Left lobe of liver (tissue), 2 donors: ENCODE results near the gene IGF1R. TPM values are rescaled to one million over a fixed set of nuclear protein-coding genes. Genes with fewer than 3 reads are reported as not detected.

ENCODE experiments used
- ATAC-seq: fragments of 200-7000 bp; cut with Tn5 transposase; one replicate; pipeline ENCODE4 v1.9.1; 2020; ENCODE audit warnings: mild to moderate bottlenecking, moderate library complexity
- DNase-seq: peaks from one replicate; pipeline ENCODE4 v3.0.0-alpha.2; 2020; ENCODE audit warnings: low spot score
- total RNA-seq: library from RNA; stranded (reverse); gene quantifications from one replicate; pipeline ENCODE4 v1.2.1, GENCODE V29; 2021
- donor health status: DM: no; HTN: no; CAD: no; lungs with moderate emphysema.
- donor health status: DM: no; HTN: yes; CAD: no.

The IGF1R gene
- total RNA-seq, 1 donor from 2014 or later = 3.3 TPM

- DNase-seq (no peak), ATAC-seq (no peak)
Measured at GRCh38 chr15:98898122-98898521, 249.8 kb downstream of the IGF1R start.

GRCh38 chr15:98899272-98900021, 251.1 kb downstream of the IGF1R start:
- no peak for ATAC-seq
- DNase-seq = no peak

- ATAC-seq (no peak), DNase-seq (no peak)
Measured at GRCh38 chr15:98900356-98900755, 252.0 kb downstream of the IGF1R start.

- DNase-seq (no peak), ATAC-seq (no peak)
Measured at GRCh38 chr15:98901434-98902072, 253.2 kb downstream of the IGF1R start.

GRCh38 chr15:98902931-98903330, 254.6 kb downstream of the IGF1R start:
- DNase-seq (no peak), ATAC-seq (no peak)

GRCh38 chr15:98903377-98904018, 255.2 kb downstream of the IGF1R start:
- ATAC-seq (no peak), DNase-seq (no peak)

GRCh38 chr15:98904544-98904943, 256.2 kb downstream of the IGF1R start:
- DNase-seq = no peak
- peak; percentile 55 for ATAC-seq

- DNase-seq (no peak), ATAC-seq (no peak)
Measured at GRCh38 chr15:98905963-98906711, 257.8 kb downstream of the IGF1R start.

- no peak for DNase-seq
Measured at GRCh38 chr15:98906712-98907083, 258.4 kb downstream of the IGF1R start.

GRCh38 chr15:98907927-98908471, 259.7 kb downstream of the IGF1R start:
- ATAC-seq (no peak), DNase-seq (no peak)

More at GRCh38 chr15:98906712-98907083, 258.4 kb downstream of the IGF1R start:
- no peak for ATAC-seq

GRCh38 chr15:98909968-98910885, 261.9 kb downstream of the IGF1R start:
- ATAC-seq (peak; percentile 34), DNase-seq (no peak)

GRCh38 chr15:98914626-98915025, 266.3 kb downstream of the IGF1R start:
- ATAC-seq (no peak), DNase-seq (no peak)

GRCh38 chr15:98916826-98917225, 268.5 kb downstream of the IGF1R start:
- ATAC-seq = no peak
- DNase-seq = no peak

GRCh38 chr15:98917417-98917816, 269.1 kb downstream of the IGF1R start:
- ATAC-seq (no peak), DNase-seq (no peak)

- no peak for DNase-seq
- ATAC-seq = peak; percentile 22
Measured at GRCh38 chr15:98920091-98920880, 271.9 kb downstream of the IGF1R start.

GRCh38 chr15:98923171-98923570, 274.8 kb downstream of the IGF1R start:
- DNase-seq (no peak), ATAC-seq (peak; percentile 52)

- no peak for DNase-seq
- no peak for ATAC-seq
Measured at GRCh38 chr15:98923579-98923978, 275.2 kb downstream of the IGF1R start.

GRCh38 chr15:98924401-98925049, 276.2 kb downstream of the IGF1R start:
- ATAC-seq (peak; percentile 26), DNase-seq (no peak)

GRCh38 chr15:98926236-98926635, 277.9 kb downstream of the IGF1R start:
- no peak for ATAC-seq
- DNase-seq = no peak
